ENCODE data around the gene CPNE7. TPM values are rescaled to one million over a fixed set of nuclear protein-coding genes. Genes with fewer than 3 reads are reported as not detected.
"Not testable (repeated sequence)": the region's sequence is repeated elsewhere in the genome, so short reads cannot be mapped to it uniquely, and the experiment has no call there.

CPNE7 gene
- total RNA-seq, 1 experiment from 2014 or later: 3.1 TPM

GRCh38 chr16:89583197-89583894 is 7.8 kb downstream of the CPNE7 start:
- DNase-seq (ENCODE audit: low read depth): no peak

DNA sequence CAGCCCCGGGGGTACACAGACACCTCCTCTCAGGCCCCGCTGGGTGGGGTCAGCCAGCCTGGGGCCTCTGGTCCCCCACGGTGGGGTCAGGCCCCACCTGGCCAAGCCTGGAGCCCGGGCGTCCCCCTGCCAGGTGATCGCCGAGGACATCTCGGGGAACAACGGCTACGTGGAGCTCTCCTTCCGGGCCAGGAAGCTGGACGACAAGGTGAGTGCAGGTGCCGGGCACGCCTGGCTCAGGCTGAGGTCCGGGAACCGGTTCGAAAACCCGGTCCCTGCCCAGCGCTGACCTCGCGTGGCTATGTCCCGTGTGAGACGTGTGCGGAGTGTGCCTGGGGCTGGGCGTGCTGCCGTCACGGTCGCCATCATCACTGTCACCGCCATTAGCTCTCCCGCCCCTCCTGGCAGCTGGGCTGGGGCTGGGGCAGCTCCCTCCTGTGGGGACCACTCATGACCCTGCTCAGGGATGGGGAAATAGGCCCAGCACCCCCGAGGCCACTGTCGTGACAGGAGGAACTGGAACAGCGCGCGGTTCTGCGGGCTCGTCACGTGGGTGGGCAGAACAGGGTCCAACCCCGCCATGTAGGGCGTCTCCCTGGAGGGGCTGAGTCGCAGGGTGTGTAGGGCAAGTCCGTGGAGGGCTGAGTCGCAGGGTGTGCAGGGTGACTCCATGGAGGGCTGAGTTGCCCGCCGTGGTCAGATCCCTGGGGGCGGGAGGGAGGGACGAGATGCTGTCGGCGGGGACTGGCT is 8.5 kb downstream of the CPNE7 start:
- DNase-seq (ENCODE audit: low read depth): no peak

GRCh38 chr16:89584768-89585549 is 9.4 kb downstream of the CPNE7 start:
- peak; percentile 67 for DNase-seq (ENCODE audit: low read depth)

DNA sequence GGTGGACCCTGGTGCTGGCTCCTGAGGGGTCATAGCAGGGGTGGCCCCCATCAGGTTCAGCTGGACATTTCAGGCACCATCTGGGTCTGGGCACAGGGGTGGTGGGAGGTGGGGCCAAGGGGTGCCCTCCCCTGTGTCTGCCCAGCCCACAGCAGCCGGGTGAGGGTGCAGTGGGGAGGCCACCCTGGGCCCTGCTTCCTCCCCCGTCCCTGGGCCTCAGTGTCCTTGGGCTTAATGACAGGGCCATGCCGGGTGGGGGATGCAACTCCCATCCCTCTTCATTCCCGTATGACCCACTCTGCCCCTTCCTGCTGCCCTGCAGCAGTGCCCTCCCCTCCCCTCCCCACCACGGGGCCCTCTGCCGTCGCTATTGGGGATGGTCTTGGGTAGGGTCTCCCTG is 10.7 kb downstream of the CPNE7 start:
- no peak for DNase-seq (ENCODE audit: low read depth)

DNA sequence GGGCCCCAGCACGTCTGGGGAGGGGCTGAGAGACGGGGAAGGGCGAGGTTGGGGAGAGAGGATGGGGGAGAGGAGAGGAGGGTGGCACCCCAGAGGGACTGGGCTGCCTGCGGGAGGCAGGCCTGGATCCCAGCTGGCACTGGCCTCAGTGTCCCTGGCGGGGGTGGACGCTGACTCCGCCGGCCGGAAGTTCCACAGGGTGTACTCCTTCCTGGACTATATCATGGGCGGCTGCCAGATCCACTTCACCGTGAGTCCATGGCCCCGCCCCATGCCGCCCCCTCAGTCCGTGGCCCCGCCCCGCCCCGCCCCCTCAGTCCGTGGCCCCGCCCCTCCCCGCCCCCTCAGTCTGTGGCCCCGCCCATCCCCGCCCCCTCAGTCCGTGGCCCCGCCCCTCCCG is 11.3 kb downstream of the CPNE7 start:
- DNase-seq (ENCODE audit: low read depth): no peak

GRCh38 chr16:89587676-89588075 is 12.1 kb downstream of the CPNE7 start:
- not testable (repeated sequence) for DNase-seq (ENCODE audit: low read depth)

DNA sequence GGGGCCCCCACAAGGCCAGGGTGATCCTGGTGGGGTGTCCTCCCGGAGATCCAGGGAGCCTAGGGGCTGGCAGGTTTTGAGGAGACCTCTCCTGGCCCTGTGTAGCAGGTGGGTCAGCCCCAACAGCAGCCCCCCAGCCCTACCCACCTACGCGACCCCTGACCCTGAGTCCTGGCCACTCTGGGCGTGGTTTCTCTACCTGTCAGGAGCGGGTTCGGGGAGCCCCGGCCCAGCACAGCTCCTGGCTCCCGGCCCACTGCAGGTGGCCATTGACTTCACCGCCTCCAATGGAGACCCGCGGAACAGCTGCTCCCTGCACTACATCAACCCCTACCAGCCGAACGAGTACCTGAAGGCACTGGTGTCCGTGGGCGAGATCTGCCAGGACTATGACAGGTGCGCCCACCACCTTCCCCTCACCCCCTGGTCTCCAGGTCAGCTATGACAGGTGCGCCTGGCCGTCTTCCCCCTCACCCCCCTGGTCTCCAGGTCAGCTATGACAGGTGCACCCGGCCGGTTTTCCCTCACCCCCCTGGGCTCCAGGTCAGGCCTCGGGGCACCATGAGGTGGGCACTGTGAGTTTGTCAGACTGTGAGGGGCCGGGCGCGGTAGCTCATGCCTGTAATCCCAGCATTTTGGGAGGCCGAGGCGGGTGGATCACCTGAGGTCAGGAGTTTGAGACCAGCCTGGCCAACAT is 13.0 kb downstream of the CPNE7 start:
- no peak for DNase-seq (ENCODE audit: low read depth)

DNA sequence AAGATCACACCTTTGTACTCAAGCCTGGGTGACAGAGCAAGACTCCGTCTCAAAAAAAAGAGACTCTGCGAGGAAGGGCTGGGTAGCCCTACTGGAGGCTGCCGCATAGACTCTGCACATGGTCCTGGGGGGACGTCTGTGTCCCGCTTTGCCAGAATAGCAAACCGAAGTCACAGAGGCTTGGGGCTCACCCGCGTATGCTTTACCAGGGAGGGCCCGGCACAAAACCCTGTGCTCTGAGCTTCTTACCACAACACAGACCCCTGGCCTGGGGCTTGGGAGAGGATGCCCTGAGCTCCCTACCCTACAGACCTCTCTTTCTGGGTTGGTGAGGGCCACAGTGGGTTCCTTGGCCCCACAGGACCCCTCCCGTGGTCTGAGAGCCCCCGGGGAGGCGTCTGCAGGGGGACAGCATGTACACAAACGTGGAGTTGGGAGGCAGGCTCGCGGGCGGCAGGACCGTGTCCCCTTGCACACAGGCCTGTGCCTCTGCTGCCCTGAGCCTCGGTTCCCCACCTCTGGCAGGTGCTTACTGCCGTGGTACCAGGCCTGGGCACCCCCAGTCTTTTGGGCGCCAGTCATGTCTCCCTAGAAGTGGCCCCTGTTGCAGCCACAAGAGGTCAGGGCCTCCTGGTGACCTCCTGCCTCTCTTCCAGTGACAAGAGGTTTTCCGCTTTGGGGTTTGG is 13.8 kb downstream of the CPNE7 start:
- DNase-seq (ENCODE audit: low read depth): no peak

DNA sequence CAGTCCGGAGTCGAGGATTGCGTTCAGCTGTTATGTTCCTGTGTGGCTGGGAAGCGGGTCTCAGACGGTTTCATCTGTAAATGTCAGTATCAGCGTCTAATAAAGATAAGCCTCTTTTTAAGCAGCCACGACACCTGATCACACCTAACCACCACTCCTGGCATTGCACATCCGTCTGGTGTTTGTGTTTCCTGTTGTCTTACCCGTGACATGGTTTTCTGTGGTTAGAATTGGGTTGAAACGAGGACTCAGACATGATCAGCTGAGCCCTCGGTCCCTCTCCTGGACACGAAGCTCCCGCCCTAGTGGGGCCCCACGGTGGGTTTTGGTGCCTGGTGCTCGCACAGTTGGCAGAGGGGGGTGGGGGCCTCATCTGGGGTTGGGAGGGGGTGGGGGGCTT is 18.3 kb downstream of the CPNE7 start:
- DNase-seq (ENCODE audit: low read depth): no peak

DNA sequence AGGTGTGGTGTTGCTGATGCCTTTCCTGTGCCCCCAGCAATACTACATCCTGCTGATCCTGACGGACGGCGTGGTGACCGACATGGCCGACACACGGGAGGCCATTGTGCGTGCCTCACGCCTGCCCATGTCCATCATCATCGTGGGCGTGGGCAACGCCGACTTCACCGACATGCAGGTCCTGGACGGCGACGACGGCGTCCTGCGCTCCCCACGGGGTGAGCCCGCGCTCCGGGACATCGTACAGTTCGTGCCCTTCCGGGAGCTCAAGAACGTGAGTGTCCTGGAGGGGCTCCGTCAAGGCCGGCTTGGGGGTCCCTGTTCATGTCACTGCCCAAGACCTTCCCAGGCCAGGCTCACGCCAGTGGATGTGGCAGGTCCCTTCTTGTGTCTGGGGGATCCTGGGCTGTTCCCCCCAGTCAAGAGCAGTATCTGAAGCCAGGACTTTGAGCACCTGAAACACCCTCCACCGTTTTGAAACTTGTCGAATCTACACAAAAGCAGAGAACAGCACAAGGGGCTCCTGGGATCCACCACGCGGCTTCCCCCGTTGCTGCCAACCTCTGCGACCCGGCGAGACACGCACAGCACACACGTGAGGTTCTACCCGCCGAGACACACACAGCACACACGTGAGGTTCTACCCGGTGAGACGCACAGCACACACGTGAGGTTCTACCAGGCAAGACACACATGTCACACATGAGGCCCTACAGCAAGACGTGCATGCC is 19.9 kb downstream of the CPNE7 start:
- DNase-seq (ENCODE audit: low read depth): no peak

- no peak for DNase-seq (ENCODE audit: low read depth)
Observed at GRCh38 chr16:89596061-89596689, 20.6 kb downstream of the CPNE7 start.

GRCh38 chr16:89596957-89597649 is 21.5 kb downstream of the CPNE7 start:
- DNase-seq (ENCODE audit: low read depth): no peak

DNA sequence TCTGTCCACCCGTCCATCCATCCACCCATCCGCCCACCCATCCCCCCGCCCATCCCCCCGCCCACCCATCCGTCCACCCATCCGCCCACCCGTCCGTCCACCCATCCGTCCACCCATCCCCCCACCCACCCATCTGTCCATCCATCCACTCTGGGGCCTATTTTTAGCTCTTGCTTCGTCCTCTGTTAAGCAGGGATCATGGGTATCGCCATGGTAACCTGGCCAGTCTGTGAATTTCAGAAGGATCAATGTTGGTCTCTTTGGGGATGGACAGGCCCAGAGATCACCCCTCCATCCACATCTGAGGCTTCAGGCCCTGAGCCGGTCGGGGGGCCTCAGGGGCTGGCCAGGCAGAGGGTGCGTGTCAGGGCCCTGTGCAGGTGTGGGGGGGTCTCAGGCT is 22.6 kb downstream of the CPNE7 start:
- peak; percentile 64 for DNase-seq (ENCODE audit: low read depth)

GRCh38 chr16:89599451-89599858 is 23.9 kb downstream of the CPNE7 start:
- DNase-seq (ENCODE audit: low read depth): peak; percentile 61

- DNase-seq (ENCODE audit: low read depth): no peak
Observed at GRCh38 chr16:89599902-89600301, 24.3 kb downstream of the CPNE7 start.

GRCh38 chr16:89600427-89600826 is 24.9 kb downstream of the CPNE7 start:
- DNase-seq (ENCODE audit: low read depth): no peak

DNA sequence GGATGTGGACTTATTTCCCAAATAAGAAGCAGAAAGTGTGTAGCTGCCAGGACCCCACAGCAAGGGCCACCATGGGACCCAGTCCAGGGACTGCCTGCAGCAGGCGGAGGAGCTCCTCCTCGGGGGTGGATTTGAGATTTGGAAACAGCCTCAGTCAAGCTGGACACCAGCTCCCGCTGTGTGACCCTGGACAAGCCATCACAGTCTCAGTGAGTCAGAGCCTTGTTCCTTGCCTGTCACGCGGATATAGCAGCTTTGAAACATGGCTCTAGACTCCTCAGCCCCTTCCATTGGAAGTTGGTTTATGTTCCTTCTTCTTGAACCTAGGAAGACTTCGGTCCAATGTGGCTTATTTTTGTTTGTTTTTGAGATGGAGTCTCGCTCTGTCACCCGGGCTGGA is 25.4 kb downstream of the CPNE7 start:
- DNase-seq (ENCODE audit: low read depth): peak; percentile 61

DNA sequence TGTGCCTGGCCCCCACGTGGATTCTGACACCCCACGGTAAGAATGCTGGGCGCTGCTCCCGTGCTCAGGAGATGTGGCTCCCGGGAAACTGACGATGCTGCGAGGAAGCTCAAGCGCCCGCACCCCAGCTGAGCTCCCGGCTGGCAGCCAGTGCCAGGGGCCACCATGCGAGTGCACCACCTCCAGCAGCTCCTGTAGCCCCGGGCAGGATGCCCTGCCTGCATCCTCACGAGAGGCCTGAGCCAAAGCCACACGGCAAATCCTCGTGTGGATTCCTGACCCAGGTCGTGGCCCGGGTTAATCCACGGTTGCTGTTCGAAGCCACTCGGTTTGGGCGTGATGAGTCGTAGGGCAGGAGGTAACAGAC is 26.3 kb downstream of the CPNE7 start:
- peak; percentile 70 for DNase-seq (ENCODE audit: low read depth)

GRCh38 chr16:89602273-89602951 is 26.9 kb downstream of the CPNE7 start:
- peak; percentile 89 for DNase-seq (ENCODE audit: low read depth)
